Activated CD4-positive, alpha-beta T cell treated with anti-CD3 and anti-CD28 coated beads, Interleukin-2, amount 50 U/mL, for 16 hours (primary cell): ENCODE results near the gene RHBDL2.
A peak's percentile ranks its signal among the peaks of the same experiment; 100 is the strongest.
"Not testable (repeated sequence)": the region's sequence is repeated elsewhere in the genome, so short reads cannot be mapped to it uniquely, and the experiment has no call there.

Experiments
- DNase-seq: peaks from one replicate; pipeline ENCODE4 v3.0.0-alpha.2; 2020

Gene RHBDL2

GRCh38 chr1:38932571-38932970, 9.1 kb downstream of the RHBDL2 start:
- DNase-seq: peak; percentile 67

GRCh38 chr1:38929476-38929875, 12.2 kb downstream of the RHBDL2 start:
- DNase-seq: peak; percentile 23

GRCh38 chr1:38929054-38929453, 12.6 kb downstream of the RHBDL2 start:
- DNase-seq: no peak

GRCh38 chr1:38926091-38926490, 15.5 kb downstream of the RHBDL2 start:
- no peak for DNase-seq

- DNase-seq: no peak
Measured at GRCh38 chr1:38925391-38925790, 16.2 kb downstream of the RHBDL2 start.

GRCh38 chr1:38923607-38924006, 18.0 kb downstream of the RHBDL2 start:
- DNase-seq: no peak

GRCh38 chr1:38919130-38919529, 22.5 kb downstream of the RHBDL2 start:
- DNase-seq: no peak

GRCh38 chr1:38918568-38918967, 23.1 kb downstream of the RHBDL2 start:
- DNase-seq: no peak

GRCh38 chr1:38917772-38918171, 23.9 kb downstream of the RHBDL2 start:
- no peak for DNase-seq

- DNase-seq: no peak
Measured at GRCh38 chr1:38917337-38917736, 24.3 kb downstream of the RHBDL2 start.

- no peak for DNase-seq
Measured at GRCh38 chr1:38915352-38915948, 26.2 kb downstream of the RHBDL2 start.

- DNase-seq: not testable (repeated sequence)
Measured at GRCh38 chr1:38914908-38915307, 26.7 kb downstream of the RHBDL2 start.

- no peak for DNase-seq
Measured at GRCh38 chr1:38908821-38909220, 32.8 kb downstream of the RHBDL2 start.

GRCh38 chr1:38905985-38906384, 35.6 kb downstream of the RHBDL2 start:
- no peak for DNase-seq

GRCh38 chr1:38899560-38899959, 42.1 kb downstream of the RHBDL2 start:
- DNase-seq: no peak

- DNase-seq: no peak
Measured at GRCh38 chr1:38898653-38899230, 42.9 kb downstream of the RHBDL2 start.

GRCh38 chr1:38896169-38896568, 45.5 kb downstream of the RHBDL2 start:
- no peak for DNase-seq

GRCh38 chr1:38892976-38893375, 48.7 kb downstream of the RHBDL2 start:
- DNase-seq: no peak

GRCh38 chr1:38891753-38892152, 49.9 kb downstream of the RHBDL2 start:
- no peak for DNase-seq

GRCh38 chr1:38889589-38889988, 52.0 kb downstream of the RHBDL2 start:
- no peak for DNase-seq

GRCh38 chr1:38888423-38889333, 53.0 kb downstream of the RHBDL2 start:
- DNase-seq: no peak

- DNase-seq: no peak
Measured at GRCh38 chr1:38885092-38885491, 56.5 kb downstream of the RHBDL2 start.

GRCh38 chr1:38881487-38881886, 60.1 kb downstream of the RHBDL2 start, which contains the start of gene GJA9:
Gene GJA9, minus strand, starts transcription at chr1:38881587. Its CDS starts 5,489 bp downstream, at chr1:38876098.
- DNase-seq: no peak

GRCh38 chr1:38875811-38876210, 65.8 kb downstream of the RHBDL2 start:
- no peak for DNase-seq
